Activated T-cell treated with anti-CD3 and anti-CD28 coated beads for 48 hours (primary cell): ENCODE measurements around the gene HOXC10.

Experiments used
- DNase-seq: peaks from one replicate; pipeline ENCODE4 v3.0.0-alpha.2; 2020; ENCODE audit warnings: low read depth

The HOXC10 gene

GRCh38 chr12:54004063-54004840 lies 19.3 kb downstream of the HOXC10 start:
- DNase-seq: no peak

- DNase-seq: no peak
These were observed 20.0 kb downstream of the HOXC10 start for GRCh38 chr12:54004841-54005530.

GRCh38 chr12:54005531-54005852 lies 20.5 kb downstream of the HOXC10 start:
- no peak for DNase-seq

- peak; percentile 81 for DNase-seq
These were observed 21.1 kb downstream of the HOXC10 start for GRCh38 chr12:54005853-54006558.

- no peak for DNase-seq
These were observed 21.7 kb downstream of the HOXC10 start for GRCh38 chr12:54006559-54007220.

GRCh38 chr12:54007538-54008259 lies 22.8 kb downstream of the HOXC10 start:
- DNase-seq: no peak

- DNase-seq: no peak
These were observed 23.3 kb downstream of the HOXC10 start for GRCh38 chr12:54008260-54008552.

GRCh38 chr12:54009171-54010052 lies 24.5 kb downstream of the HOXC10 start:
- DNase-seq: no peak

- no peak for DNase-seq
These were observed 25.4 kb downstream of the HOXC10 start for GRCh38 chr12:54010053-54010971.

GRCh38 chr12:54010972-54011664 lies 26.2 kb downstream of the HOXC10 start:
- no peak for DNase-seq

GRCh38 chr12:54011665-54012532 lies 27.0 kb downstream of the HOXC10 start:
- DNase-seq: no peak

- no peak for DNase-seq
These were observed 27.9 kb downstream of the HOXC10 start for GRCh38 chr12:54012631-54013409.

GRCh38 chr12:54014377-54015017 lies 29.6 kb downstream of the HOXC10 start:
- no peak for DNase-seq

GRCh38 chr12:54015018-54015931 lies 30.3 kb downstream of the HOXC10 start:
- no peak for DNase-seq

- DNase-seq: no peak
These were observed 31.1 kb downstream of the HOXC10 start for GRCh38 chr12:54016051-54016450.

- DNase-seq: no peak
These were observed 31.6 kb downstream of the HOXC10 start for GRCh38 chr12:54016478-54016964.
